GM18870 (cell line): ENCODE results near the gene NRXN3.

Experiments used
- ATAC-seq: cut with Tn5 transposase; IDR thresholded peaks from one replicate; pipeline ENCODE4 v1.9.1; 2021; ENCODE audit warnings: moderate library complexity; ENCODE audit not compliant: unreplicated experiment

Gene NRXN3

GRCh38 chr14:79321070-79321469 lies 1150.9 kb downstream of the NRXN3 start:
- ATAC-seq, result no peak

GRCh38 chr14:79325071-79325470 lies 1154.9 kb downstream of the NRXN3 start:
- ATAC-seq, result no peak

- ATAC-seq, result no peak
Measured at GRCh38 chr14:79325557-79325956, 1155.4 kb downstream of the NRXN3 start.

GRCh38 chr14:79328863-79329262 lies 1158.7 kb downstream of the NRXN3 start:
- ATAC-seq, result no peak

GRCh38 chr14:79331830-79332229 lies 1161.7 kb downstream of the NRXN3 start:
- ATAC-seq, result no peak

GRCh38 chr14:79332504-79333197 lies 1162.5 kb downstream of the NRXN3 start:
- ATAC-seq, result no peak

GRCh38 chr14:79333198-79333546 lies 1163.0 kb downstream of the NRXN3 start:
- ATAC-seq, result no peak

- ATAC-seq, result no peak
Measured at GRCh38 chr14:79334272-79334671, 1164.1 kb downstream of the NRXN3 start.

- no peak for ATAC-seq
Measured at GRCh38 chr14:79337761-79338160, 1167.6 kb downstream of the NRXN3 start.

GRCh38 chr14:79342942-79343341 lies 1172.8 kb downstream of the NRXN3 start:
- no peak for ATAC-seq

- no peak for ATAC-seq
Measured at GRCh38 chr14:79351011-79351410, 1180.8 kb downstream of the NRXN3 start.

GRCh38 chr14:79352076-79352630 lies 1182.0 kb downstream of the NRXN3 start:
- no peak for ATAC-seq

GRCh38 chr14:79354336-79354735 lies 1184.2 kb downstream of the NRXN3 start:
- no peak for ATAC-seq

GRCh38 chr14:79356040-79356439 lies 1185.9 kb downstream of the NRXN3 start:
- ATAC-seq, result no peak

- no peak for ATAC-seq
Measured at GRCh38 chr14:79357307-79357706, 1187.1 kb downstream of the NRXN3 start.

GRCh38 chr14:79363291-79363690 lies 1193.1 kb downstream of the NRXN3 start:
- ATAC-seq, result no peak

- no peak for ATAC-seq
Measured at GRCh38 chr14:79369359-79370332, 1199.5 kb downstream of the NRXN3 start.

GRCh38 chr14:79370969-79371368 lies 1200.8 kb downstream of the NRXN3 start:
- ATAC-seq, result no peak

- ATAC-seq, result no peak
Measured at GRCh38 chr14:79373451-79373850, 1203.3 kb downstream of the NRXN3 start.

- ATAC-seq, result no peak
Measured at GRCh38 chr14:79375356-79375755, 1205.2 kb downstream of the NRXN3 start.

GRCh38 chr14:79376557-79376956 lies 1206.4 kb downstream of the NRXN3 start:
- ATAC-seq, result no peak

- no peak for ATAC-seq
Measured at GRCh38 chr14:79378020-79378419, 1207.8 kb downstream of the NRXN3 start.
